HG03457 (cell line): ENCODE data around the gene TMEM120B.
"Not testable (repeated sequence)": the region's sequence is repeated elsewhere in the genome, so short reads cannot be mapped to it uniquely, and the experiment has no call there.

Experiments used
- ATAC-seq: cut with Tn5 transposase; IDR thresholded peaks from one replicate; pipeline ENCODE4 v1.9.1; 2021; ENCODE audit warnings: moderate number of reproducible peaks; ENCODE audit not compliant: unreplicated experiment

TMEM120B gene

DNA sequence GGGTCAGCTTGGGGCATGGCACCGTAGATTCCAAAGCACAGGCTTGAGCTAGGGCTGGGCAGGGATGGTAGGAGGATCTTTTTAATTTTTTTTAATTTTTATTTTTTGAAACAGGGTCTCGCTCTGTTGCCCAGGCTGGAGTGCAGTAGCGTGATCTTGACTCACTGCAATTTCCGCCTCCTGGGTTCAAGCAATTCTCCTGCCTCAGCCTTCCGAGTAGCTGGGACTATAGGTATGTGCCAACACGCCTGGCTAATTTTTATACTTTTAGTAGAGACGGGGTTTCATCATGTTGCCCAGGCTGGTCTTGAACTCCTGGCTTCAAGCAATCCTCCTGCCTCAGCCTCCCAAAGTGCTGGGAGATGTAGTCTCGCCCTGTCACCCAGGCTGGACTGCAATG is 78.2 kb downstream of the TMEM120B start:
- not testable (repeated sequence) for ATAC-seq

- ATAC-seq, result no peak
These were observed 79.4 kb downstream of the TMEM120B start for GRCh38 chr12:121791671-121792551.

- ATAC-seq, result no peak
These were observed 80.3 kb downstream of the TMEM120B start for GRCh38 chr12:121792607-121793439.

GRCh38 chr12:121793440-121793837 is 80.9 kb downstream of the TMEM120B start, which contains the start of gene RHOF:
TSS of gene RHOF (minus strand) at chr12:121793688. CDS start at chr12:121793633, 55 bp downstream.
- ATAC-seq, result no peak

DNA sequence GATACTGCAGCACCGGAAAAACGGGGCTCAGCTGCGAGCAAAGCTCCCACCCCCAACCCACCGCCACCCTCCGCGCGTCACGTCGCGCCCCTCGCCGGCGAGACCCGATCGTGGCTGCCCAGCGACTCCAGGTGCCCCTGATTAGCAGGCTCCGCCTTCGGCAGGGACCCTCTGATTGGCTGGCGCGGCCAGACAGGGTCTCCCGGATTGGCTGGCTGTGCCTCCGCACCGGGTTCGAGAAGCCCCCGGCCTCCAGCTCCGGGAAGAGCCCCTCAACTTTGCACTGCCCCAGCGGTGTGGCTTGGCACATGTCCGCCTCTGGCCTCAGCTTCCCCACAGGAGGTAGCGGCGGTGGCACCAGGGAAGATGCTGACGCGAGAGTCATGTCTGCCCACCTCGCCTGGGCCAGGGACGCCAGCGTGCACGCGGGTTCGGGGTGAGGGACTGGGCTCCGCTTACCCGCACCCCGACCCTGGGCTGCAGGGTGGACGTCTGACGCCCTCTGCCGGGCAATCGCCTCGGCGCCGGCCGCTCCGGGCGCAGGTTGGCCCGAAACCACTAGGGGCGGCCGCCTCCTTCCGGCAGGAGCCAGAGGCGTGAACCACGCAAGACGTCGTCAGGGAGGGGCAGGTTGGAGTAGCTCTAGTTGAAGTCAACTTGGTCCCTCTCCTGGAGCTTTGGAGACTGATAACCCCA is 81.4 kb downstream of the TMEM120B start:
- ATAC-seq, result peak; percentile 34

- ATAC-seq, result no peak
These were observed 82.0 kb downstream of the TMEM120B start for GRCh38 chr12:121794534-121795033.

DNA sequence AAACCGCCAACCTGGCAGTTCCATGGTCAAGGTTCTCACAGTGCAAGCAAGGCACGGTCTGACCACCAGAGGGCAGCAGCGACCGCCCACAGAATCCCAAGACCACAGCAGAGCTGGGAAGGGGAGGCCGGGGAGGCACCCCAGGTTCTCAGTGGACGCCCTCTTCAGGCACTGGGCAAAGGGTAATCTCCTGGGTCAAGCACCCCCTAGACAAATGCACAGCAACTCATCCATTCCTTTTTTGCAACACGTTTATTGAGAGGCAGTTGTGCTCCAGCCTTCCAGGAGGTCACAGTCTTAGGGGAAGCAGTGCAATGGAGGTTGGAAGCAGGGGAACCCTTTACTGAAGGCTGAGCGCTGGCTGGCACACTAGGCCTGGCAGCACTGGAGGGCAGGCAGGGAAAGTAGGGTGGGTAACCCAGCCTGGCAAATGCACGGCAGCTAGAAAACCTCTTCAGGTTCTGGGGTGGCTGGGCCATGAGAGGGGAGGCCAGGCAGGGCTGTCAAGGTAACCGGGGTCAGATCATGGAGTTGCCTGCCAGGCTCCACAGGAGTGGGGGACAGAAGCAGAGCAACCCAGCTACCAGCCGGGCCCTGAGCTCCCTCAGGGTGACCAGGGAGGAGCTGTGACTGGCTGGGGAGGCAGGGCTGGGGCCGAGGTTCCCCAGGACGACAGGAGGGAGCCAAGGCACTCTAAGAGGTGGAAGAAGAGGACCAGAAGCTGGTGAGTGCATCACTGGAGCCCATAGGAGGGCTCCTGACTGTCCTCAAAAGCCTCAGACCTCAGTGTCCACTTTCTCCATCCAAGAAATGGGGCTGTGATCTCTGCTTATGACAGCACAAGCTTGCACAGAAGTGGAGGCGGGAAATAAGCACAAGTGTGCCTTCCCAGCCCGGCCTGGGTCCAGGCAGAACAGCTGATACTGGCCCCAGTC is 82.7 kb downstream of the TMEM120B start:
- ATAC-seq, result no peak

- no peak for ATAC-seq
These were observed 84.6 kb downstream of the TMEM120B start for GRCh38 chr12:121796855-121797751.

DNA sequence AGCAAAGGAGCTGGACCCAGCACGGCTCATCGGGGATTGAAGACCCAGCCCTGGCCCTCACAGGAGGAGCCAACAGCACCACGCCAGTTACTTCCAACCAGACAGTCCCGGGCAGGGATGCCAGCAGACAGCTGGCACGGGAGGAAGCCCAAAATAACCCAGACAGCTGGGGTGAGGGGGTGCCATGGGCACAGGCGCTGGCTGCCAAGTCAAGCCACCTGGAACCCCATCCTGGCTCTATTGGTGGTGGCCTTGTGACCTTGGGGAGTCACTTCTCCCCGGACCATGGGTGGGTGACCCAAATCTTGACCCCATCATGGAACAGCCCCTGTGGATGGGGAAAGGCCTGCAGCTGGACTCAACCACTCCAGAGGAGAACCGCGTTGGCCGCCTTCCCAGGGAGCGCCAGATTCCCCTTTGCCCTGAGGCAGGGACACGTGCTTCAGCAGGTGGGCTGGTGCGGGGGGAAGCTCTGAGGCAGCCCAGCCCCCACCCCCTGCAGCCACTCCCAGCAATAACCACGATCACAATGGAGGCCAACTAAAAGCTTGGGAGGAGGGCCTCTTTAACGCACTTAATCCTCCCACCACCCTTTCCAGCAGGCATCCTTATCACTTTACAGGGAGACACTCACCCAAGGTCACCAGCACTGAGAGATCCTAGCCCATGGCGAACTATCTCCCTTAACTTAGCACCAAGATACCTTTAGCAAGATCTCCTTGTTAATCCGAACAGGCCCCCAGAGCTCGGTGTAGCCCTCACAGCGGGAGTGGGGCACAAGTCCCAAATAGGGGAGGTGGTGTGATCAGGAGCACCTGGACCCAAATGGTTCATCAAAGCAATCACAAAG is 85.6 kb downstream of the TMEM120B start:
- ATAC-seq, result no peak

DNA sequence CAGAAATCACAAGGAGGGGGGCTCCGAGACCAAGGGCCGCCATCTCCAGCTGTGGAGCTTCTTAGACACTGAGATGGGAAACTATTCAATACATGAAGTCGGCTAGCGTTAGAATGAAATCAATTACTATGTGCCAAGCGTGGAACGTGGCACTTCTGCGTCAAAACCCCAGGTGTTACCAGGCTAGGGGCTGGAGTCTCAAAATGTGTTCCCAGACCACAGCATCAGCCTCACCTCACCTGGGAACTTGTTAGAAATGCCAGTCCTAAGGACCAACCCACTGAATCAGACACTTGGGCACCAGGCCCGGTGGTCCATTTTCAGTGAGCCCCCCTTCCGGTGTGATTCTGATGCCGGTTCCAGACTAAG is 86.2 kb downstream of the TMEM120B start:
- no peak for ATAC-seq

- no peak for ATAC-seq
These were observed 86.7 kb downstream of the TMEM120B start for GRCh38 chr12:121799156-121799841.

DNA sequence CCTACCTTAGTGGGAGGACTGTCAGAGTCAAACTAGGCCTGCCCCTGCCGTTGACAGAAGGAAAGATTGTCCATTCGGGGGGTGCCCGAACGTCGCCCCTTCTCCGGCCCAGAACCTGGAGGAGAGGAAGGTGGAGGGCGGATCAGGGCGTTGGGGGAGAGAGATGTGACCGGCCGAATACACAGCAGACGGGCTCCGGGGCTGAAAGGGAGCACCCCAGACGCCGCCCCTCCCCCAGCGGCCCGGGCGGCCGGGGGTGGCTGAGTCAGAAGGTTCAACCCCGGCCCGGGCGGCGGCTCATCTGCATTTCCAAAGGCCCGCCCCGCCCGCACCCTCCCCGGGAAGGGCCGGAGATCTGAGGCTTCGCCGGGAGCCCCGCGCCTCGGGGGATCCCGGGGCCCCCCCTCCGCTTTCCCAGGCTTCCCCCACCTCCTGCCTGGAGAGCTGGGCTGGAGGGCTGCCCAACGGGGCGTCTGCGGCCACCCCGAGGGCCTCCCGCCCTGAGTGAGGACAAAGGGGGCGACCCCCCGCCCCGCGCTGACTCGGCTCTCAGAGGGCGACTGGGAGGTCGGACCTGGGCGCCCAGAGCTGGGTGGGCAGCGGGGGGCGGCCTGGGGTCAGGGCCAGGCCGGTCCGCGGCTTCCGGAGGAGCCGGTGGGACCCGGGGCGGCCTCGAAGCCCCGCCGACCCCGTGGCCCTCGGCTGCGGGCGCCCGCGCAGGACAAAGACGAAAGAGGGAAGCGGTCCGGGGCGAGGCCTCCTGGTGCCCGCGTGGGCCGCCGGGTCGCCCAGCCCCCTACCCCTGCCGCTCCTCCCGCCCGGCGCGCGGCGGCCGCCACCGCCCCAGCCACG is 87.5 kb downstream of the TMEM120B start:
- ATAC-seq, result no peak

GRCh38 chr12:121800694-121801594 is 88.4 kb downstream of the TMEM120B start:
- no peak for ATAC-seq

DNA sequence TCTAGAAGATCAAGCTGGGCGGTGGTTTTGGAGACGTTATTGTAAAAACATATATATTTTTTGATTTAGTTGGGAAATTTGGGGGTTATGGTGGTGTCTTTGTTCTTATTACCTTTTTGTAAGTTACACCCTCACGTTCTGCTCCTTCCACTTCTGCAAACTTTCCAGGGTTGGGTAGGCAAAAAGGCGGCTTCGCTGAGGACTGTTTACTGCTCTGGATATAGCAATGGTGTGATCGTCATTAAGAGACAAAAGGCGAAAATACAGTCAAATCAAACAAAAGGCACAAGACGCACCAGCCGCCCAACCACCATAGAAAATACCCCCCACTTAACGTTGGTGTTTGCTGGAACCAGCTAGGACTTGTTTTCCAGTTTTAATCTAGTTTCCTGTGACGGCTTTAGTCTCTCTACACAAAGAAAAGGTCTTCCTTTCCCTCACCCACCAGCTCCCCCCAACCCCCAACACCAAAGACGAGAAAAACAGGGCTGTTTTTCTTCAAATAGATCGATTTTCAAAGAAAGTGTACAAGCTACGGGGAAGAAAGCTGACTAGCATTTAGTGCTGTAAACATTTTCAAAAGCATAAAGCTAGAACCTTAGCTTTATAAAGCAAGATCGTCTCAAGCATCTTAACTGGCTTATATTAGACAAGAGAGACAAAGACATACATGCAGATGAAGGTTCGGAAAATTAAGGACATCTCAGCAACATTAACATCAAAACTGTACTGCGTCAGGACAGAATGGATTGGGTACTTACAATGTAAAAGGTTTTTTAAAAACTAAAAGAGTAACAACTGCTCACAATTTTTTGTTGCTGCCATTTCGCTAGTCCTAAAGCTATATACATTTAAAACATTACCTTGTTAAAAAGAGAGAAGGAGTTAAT is 89.3 kb downstream of the TMEM120B start:
- ATAC-seq, result no peak

GRCh38 chr12:121802485-121802842 is 89.9 kb downstream of the TMEM120B start:
- no peak for ATAC-seq
